LNCaP clone FGC (cell line): ENCODE results near the gene KDM2B.

Experiments
- DNase-seq: peaks from one replicate; pipeline ENCODE4 v3.0.0-alpha.2; 2011; ENCODE audit warnings: low read depth
- H3K4me3 ChIP-seq: 2 replicates; pipeline ENCODE4 v1.5.1; 2011; ENCODE audit warnings: mild to moderate bottlenecking, low read depth, low read length, control low read depth
- CTCF ChIP-seq: IDR thresholded peaks from 2 replicates; pipeline ENCODE4 v1.5.1; 2012; ENCODE audit warnings: mild to moderate bottlenecking; ENCODE audit not compliant: control insufficient read depth, insufficient read depth; ENCODE audit errors: extremely low read depth

KDM2B gene

GRCh38 chr12:121470751-121471150 lies 110.1 kb downstream of the KDM2B start:
- DNase-seq, result no peak
- no peak overlapping the region for H3K4me3 ChIP-seq
- TF ChIP-seq CTCF, result no peak

GRCh38 chr12:121468499-121468801 lies 112.4 kb downstream of the KDM2B start:
- TF ChIP-seq CTCF, result no peak
- DNase-seq, result no peak
- no peak overlapping the region for H3K4me3 ChIP-seq

GRCh38 chr12:121467638-121468498 lies 113.0 kb downstream of the KDM2B start:
- DNase-seq, result no peak
- TF ChIP-seq CTCF, result no peak

GRCh38 chr12:121466794-121467637 lies 113.8 kb downstream of the KDM2B start:
- TF ChIP-seq CTCF, result no peak
- DNase-seq, result peak; percentile 63
- H3K4me3 ChIP-seq, result peak overlapping the region; percentile 70

More at GRCh38 chr12:121467638-121468498, 113.0 kb downstream of the KDM2B start:
- H3K4me3 ChIP-seq, result peak overlapping the region; percentile 56

GRCh38 chr12:121465921-121466793 lies 114.7 kb downstream of the KDM2B start:
- TF ChIP-seq CTCF, result no peak
- no peak for DNase-seq
- peak overlapping the region; percentile 70 for H3K4me3 ChIP-seq

- TF ChIP-seq CTCF, result no peak
Measured at GRCh38 chr12:121464331-121464730, 116.5 kb downstream of the KDM2B start.

More at GRCh38 chr12:121464331-121464730, 116.5 kb downstream of the KDM2B start:
- H3K4me3 ChIP-seq, result no peak overlapping the region
- no peak for DNase-seq
